SK-N-SH (cell line): ENCODE data around the gene MLIP. TPM values are rescaled to one million over a fixed set of nuclear protein-coding genes. Genes with fewer than 3 reads are reported as not detected.

Source experiments
- CTCF ChIA-PET: fragments of 300-600, 350-600 bp; formaldehyde crosslinking; extraction: SDS; loops from one replicate; lab custom pipeline; 2021; lab: Yijun Ruan, JAX
- POLR2A ChIA-PET: fragments of 350-600 bp; sonication (Branson Sonifier 250); formaldehyde crosslinking; extraction: SDS; loops from one replicate; lab custom pipeline; 2020; ENCODE audit warnings: antibody characterized with exemption, inconsistent platforms; lab: Yijun Ruan, JAX
- DNase-seq: peaks from one replicate; pipeline ENCODE4 v3.0.0; 2012
- H2AFZ ChIP-seq: fragments of 200-600 bp; sonication (generic); 2 replicates; pipeline ENCODE4 v1.8.1; 2016; ENCODE audit warnings: antibody characterized with exemption, mild to moderate bottlenecking, low read depth
- H3F3A ChIP-seq: fragments of 200-600 bp; sonication (generic); replicated peaks from 2 replicates; pipeline ENCODE3; 2016; ENCODE audit warnings: antibody characterized with exemption, mild to moderate bottlenecking; ENCODE audit not compliant: insufficient read depth
- H3K27ac ChIP-seq, 2 experiments: fragments of 200-500 bp in 1 of 2; fragments of 200-600 bp in 1 of 2; sonication (Bioruptor generic) in 1 of 2; sonication (generic), shearing (Covaris generic) in 1 of 2; 2 replicates each; pipeline versions ENCODE4 v1.5.1 to v1.6.1; 2014 to 2016; ENCODE audit warnings: low read depth in 2 of 2, inconsistent platforms in 1 of 2, low read length in 1 of 2, mild to moderate bottlenecking in 1 of 2, mixed read lengths in 1 of 2
- H3K27me3 ChIP-seq: fragments of 200-600 bp; sonication (generic), shearing (Covaris generic); 2 replicates; pipeline ENCODE4 v1.6.1; 2016; ENCODE audit warnings: mixed run types; ENCODE audit not compliant: insufficient read depth
- H3K36me3 ChIP-seq, 2 experiments: fragments of 200-500 bp in 1 of 2; fragments of 200-600 bp in 1 of 2; sonication (Bioruptor generic) in 1 of 2; sonication (generic) in 1 of 2; replicated peaks in 1 of 2; 2 replicates each; pipeline versions ENCODE3 to v1.5.1; 2014 to 2016; ENCODE audit warnings: low read length in 1 of 2, mild to moderate bottlenecking in 1 of 2; ENCODE audit not compliant: insufficient read depth in 2 of 2, control insufficient read depth in 1 of 2
- H3K4me1 ChIP-seq, 2 experiments: fragments of 200-500 bp in 1 of 2; fragments of 200-600 bp in 1 of 2; sonication (Bioruptor generic) in 1 of 2; sonication (generic), shearing (Covaris generic) in 1 of 2; 2 replicates each; pipeline versions ENCODE4 v1.5.1 to v1.6.1; 2014 to 2016; ENCODE audit warnings: low read depth in 1 of 2, low read length in 1 of 2, mixed run types in 1 of 2; ENCODE audit not compliant: insufficient read depth in 2 of 2, control insufficient read depth in 1 of 2
- H3K4me2 ChIP-seq: fragments of 200-600 bp; sonication (generic), shearing (Covaris generic); 2 replicates; pipeline ENCODE4 v1.6.1; 2017; ENCODE audit warnings: mixed run types
- H3K4me3 ChIP-seq, 2 experiments: fragments of 200-500 bp in 1 of 2; fragments of 200-600 bp in 1 of 2; sonication (Bioruptor generic) in 1 of 2; sonication (generic), shearing (Covaris generic) in 1 of 2; 2 replicates each; pipeline versions ENCODE4 v1.5.1 to v1.8.1; 2014 to 2016; ENCODE audit warnings: low read depth in 2 of 2, inconsistent platforms in 1 of 2, low read length in 1 of 2, mild to moderate bottlenecking in 1 of 2, mixed read lengths in 1 of 2, moderate library complexity in 1 of 2
- H3K79me2 ChIP-seq: fragments of 200-600 bp; sonication (generic); 2 replicates; pipeline ENCODE4 v1.8.1; 2017; ENCODE audit warnings: mild to moderate bottlenecking; ENCODE audit not compliant: insufficient read depth
- H3K9ac ChIP-seq: fragments of 200-600 bp; sonication (generic); 2 replicates; pipeline ENCODE4 v1.6.1; 2017; ENCODE audit warnings: mixed run types
- H3K9me2 ChIP-seq: fragments of 200-600 bp; sonication (generic); 2 replicates; pipeline ENCODE4 v1.6.1; 2017; ENCODE audit warnings: mixed run types
- H3K9me3 ChIP-seq: fragments of 200-600 bp; sonication (generic); 2 replicates; pipeline ENCODE4 v1.6.1; 2017; ENCODE audit warnings: mixed run types, mild to moderate bottlenecking, moderate library complexity
- H4K20me1 ChIP-seq: fragments of 200-600 bp; sonication (generic); 2 replicates; pipeline ENCODE4 v1.6.1; 2017; ENCODE audit warnings: mild to moderate bottlenecking, mixed run types; ENCODE audit not compliant: insufficient read depth
- FOXM1 ChIP-seq: IDR thresholded peaks from 2 replicates; pipeline ENCODE4 v1.4.0; 2012; ENCODE audit warnings: low read depth, mild to moderate bottlenecking
- MEF2A ChIP-seq: IDR thresholded peaks from 2 replicates; pipeline ENCODE4 v1.4.0; 2012; ENCODE audit warnings: low read depth, borderline replicate concordance
- MXI1 ChIP-seq: IDR thresholded peaks from 2 replicates; pipeline ENCODE4 v1.6.1; 2012; ENCODE audit warnings: mild to moderate bottlenecking, low read depth, low read length, improper control_type of control experiment
- NFIC ChIP-seq: IDR thresholded peaks from 2 replicates; pipeline ENCODE4 v1.4.0; 2012; ENCODE audit warnings: borderline replicate concordance
- NRF1 ChIP-seq: IDR thresholded peaks from 2 replicates; pipeline ENCODE4 v1.6.1; 2012; ENCODE audit warnings: low read depth, mild to moderate bottlenecking, low read length
- POLR2AphosphoS5 ChIP-seq: IDR thresholded peaks from 2 replicates; pipeline ENCODE4 v1.6.1; 2012; ENCODE audit warnings: low read depth, low read length
- RAD21 ChIP-seq: IDR thresholded peaks from 2 replicates; pipeline ENCODE4 v1.6.1; 2012; ENCODE audit warnings: mild to moderate bottlenecking, low read length
- RCOR1 ChIP-seq: fragments of 150-350 bp; IDR thresholded peaks from 2 replicates; pipeline ENCODE4 v1.6.1; 2017; ENCODE audit warnings: antibody characterized with exemption, low read length
- SIN3A ChIP-seq: IDR thresholded peaks from 2 replicates; pipeline ENCODE4 v1.6.1; 2012; ENCODE audit warnings: low read depth, mild to moderate bottlenecking, low read length, moderate library complexity, borderline replicate concordance
- TCF12 ChIP-seq: IDR thresholded peaks from 2 replicates; pipeline ENCODE4 v1.4.0; 2012
- TEAD4 ChIP-seq: IDR thresholded peaks from 2 replicates; pipeline ENCODE4 v1.4.0; 2012; ENCODE audit warnings: mild to moderate bottlenecking, borderline replicate concordance; ENCODE audit not compliant: insufficient read depth
- WGBS: methylation state at CpG from one replicate; pipeline ENCODE4 v1.1.6; 2017; ENCODE audit warnings: low lambda C conversion rate; 5-methylcytosine and 5-hydroxymethylcytosine counted together
- polyA plus RNA-seq, 3 experiments: library from polyadenylated mRNA; depleted of rRNA; stranded (reverse); fragments of >200 nt; gene quantifications; 2 replicates each; pipeline ENCODE4 v1.2.3, GENCODE V29; 2012
- TF ChIP-seq, protein P1 (sequence below): IDR thresholded peaks from 2 replicates; pipeline ENCODE4; 2012
- TF ChIP-seq, protein P2 (sequence below): IDR thresholded peaks from 2 replicates; pipeline ENCODE4 v1.4.0; 2012; ENCODE audit warnings: low read depth
- TF ChIP-seq, protein P3 (sequence below): fragments of 150-350 bp; IDR thresholded peaks from 2 replicates; pipeline ENCODE4 v1.6.1; 2016; ENCODE audit warnings: mild to moderate bottlenecking, low read depth, low read length
- TF ChIP-seq, protein P4 (sequence below): IDR thresholded peaks from 2 replicates; pipeline ENCODE4 v1.4.0; 2012; ENCODE audit warnings: low read depth, borderline replicate concordance

Gene MLIP
- polyA plus RNA-seq, 1 of the 3 experiments (the other 2 are of a cell fraction), result not detected

DNA sequence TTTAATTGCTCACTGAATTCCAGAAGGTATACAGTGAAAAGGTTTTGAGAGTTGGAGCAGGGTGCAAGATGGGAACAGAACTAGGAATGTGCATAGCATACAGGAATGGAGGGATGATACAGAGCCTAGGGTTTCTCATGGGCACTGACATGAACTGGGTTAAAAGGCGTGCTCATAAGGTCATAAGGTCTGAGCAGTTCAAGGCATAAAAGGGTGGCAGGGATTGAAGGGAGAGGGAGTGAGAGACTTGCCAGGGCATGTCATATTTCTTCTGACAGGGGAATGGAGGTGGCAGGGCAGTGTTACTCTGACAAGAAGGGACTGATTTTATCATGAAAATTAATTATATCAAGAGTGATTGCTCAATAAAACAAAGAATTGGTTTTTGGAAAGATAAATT lies 4.7 kb downstream of the MLIP start:
- no peaks in the 10 kb centered on the region for H3F3A ChIP-seq
- no peaks in the 10 kb centered on the region for H3K9me3 ChIP-seq
- ChIA-PET CTCF (interaction anchor here (0.5 kb wide), 1 partner anchor 24 kb away, joined by 3 read pairs; no protein-coding TSS in a partner anchor), POLR2A (no interaction called here)
- no peaks in the 10 kb centered on the region for H3K9me2 ChIP-seq
- no peaks in the 10 kb centered on the region; a peak in 2 of 4 replicates for H3K4me1 ChIP-seq
- H3K4me3 ChIP-seq, result no peak overlapping the region
- H4K20me1 ChIP-seq, result no peaks in the 10 kb centered on the region
- H2AFZ ChIP-seq, result no peak overlapping the region
- 0% methylated on average over 1 of the region's 1 CpG for WGBS
- H3K79me2 ChIP-seq, result no peaks in the 10 kb centered on the region
- no peak for DNase-seq
- peaks cover 8% of the 10 kb centered on the region; the same call in 1 of the 2 replicates for H3K27me3 ChIP-seq
- no peak overlapping the region for H3K9ac ChIP-seq
- no peak for TF ChIP-seq SIN3A
- TF ChIP-seq RAD21, result no peak
- TF ChIP-seq POLR2AphosphoS5, result no peak
- H3K4me2 ChIP-seq, result no peak overlapping the region
- H3K27ac ChIP-seq, result no peak overlapping the region
- no peaks in the 10 kb centered on the region for H3K36me3 ChIP-seq

DNA sequence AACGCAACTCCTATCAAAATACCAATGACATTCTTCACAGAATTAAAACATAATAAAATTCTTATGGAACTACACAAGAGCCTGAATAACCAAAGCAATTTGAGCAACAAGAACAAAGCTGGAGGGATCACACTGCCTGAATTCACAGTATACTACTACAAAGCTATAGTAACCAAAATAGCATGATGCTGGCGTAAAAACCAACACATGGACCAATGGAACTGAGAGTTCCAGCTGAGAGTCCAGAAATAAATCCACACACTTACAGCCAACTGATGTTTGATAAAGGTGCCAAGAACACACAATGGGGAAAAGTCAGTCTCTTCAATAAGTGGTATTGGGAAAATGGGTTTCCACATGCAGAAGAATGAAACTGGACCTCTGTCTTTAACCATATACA lies 6.9 kb downstream of the MLIP start:
- Histone ChIP-seq H3K4me2 (no peak overlapping the region), H3K9me2 (no peaks in the 10 kb centered on the region)
- POLR2A ChIA-PET, result no interaction called here

DNA sequence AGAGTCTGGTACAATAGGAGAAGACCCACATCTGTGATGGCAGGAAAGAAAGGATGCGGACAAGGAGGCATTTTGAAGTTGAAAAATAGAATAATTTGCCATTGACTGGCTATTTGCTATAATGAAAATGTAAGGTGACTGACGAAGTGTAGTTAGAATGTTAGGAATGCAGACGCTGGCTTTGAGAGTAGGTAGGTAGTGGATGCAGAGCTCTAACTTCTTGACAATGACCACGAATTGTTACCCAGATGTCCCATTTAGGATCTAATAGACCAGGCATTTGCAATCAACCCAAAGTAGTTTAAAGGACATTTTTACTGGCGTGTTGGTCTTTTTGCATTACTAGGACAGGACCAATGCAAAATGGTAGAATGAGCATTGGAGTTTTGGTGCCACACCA lies 14.2 kb downstream of the MLIP start:
- H3K4me1 ChIP-seq, result no peaks in the 10 kb centered on the region
- H3K79me2 ChIP-seq, result no peaks in the 10 kb centered on the region
- ChIA-PET POLR2A (no interaction called here), CTCF (no interaction called here)
- H3K27me3 ChIP-seq, result no peaks in the 10 kb centered on the region
- no peaks in the 10 kb centered on the region for H3K9me3 ChIP-seq
- no peak overlapping the region for H3K4me3 ChIP-seq
- no peaks in the 10 kb centered on the region for H4K20me1 ChIP-seq
- H2AFZ ChIP-seq, result no peak overlapping the region
- no peaks in the 10 kb centered on the region for H3K9me2 ChIP-seq
- H3K27ac ChIP-seq, result no peak overlapping the region
- no peak overlapping the region for H3K4me2 ChIP-seq
- TF ChIP-seq, protein P1, sequence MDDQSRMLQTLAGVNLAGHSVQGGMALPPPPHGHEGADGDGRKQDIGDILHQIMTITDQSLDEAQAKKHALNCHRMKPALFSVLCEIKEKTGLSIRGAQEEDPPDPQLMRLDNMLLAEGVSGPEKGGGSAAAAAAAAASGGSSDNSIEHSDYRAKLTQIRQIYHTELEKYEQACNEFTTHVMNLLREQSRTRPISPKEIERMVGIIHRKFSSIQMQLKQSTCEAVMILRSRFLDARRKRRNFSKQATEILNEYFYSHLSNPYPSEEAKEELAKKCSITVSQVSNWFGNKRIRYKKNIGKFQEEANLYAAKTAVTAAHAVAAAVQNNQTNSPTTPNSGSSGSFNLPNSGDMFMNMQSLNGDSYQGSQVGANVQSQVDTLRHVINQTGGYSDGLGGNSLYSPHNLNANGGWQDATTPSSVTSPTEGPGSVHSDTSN, result no peak
- TF ChIP-seq FOXM1, result no peak
- no peak for TF ChIP-seq MXI1
- TF ChIP-seq TEAD4, result no peak
- no peak for TF ChIP-seq TCF12
- no peak for TF ChIP-seq RCOR1
- no peak for TF ChIP-seq NRF1
- TF ChIP-seq, protein P2, sequence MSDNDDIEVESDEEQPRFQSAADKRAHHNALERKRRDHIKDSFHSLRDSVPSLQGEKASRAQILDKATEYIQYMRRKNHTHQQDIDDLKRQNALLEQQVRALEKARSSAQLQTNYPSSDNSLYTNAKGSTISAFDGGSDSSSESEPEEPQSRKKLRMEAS, result no peak
- no peak for TF ChIP-seq MEF2A
- TF ChIP-seq, all 33 proteins: peak for 0
- no peak overlapping the region for H3K9ac ChIP-seq
- H3K36me3 ChIP-seq, result no peaks in the 10 kb centered on the region
- WGBS, result 5% methylated on average over 5 of the region's 5 CpGs
- no peaks in the 10 kb centered on the region for H3F3A ChIP-seq
- DNase-seq, result no peak

More for the DNA sequence above, 6.9 kb downstream of the MLIP start:
- Histone ChIP-seq H3K9me3 (no peaks in the 10 kb centered on the region), H3K79me2 (no peaks in the 10 kb centered on the region), H4K20me1 (no peaks in the 10 kb centered on the region), H3K4me3 (no peak overlapping the region), H2AFZ (no peak overlapping the region), H3F3A (no peaks in the 10 kb centered on the region), H3K27me3 (no peaks in the 10 kb centered on the region), H3K4me1 (no peaks in the 10 kb centered on the region), H3K27ac (no peak overlapping the region), H3K9ac (no peak overlapping the region), H3K36me3 (no peaks in the 10 kb centered on the region)
- CTCF ChIA-PET, result no interaction called here
- DNase-seq, result no peak
- TF ChIP-seq, protein P3, sequence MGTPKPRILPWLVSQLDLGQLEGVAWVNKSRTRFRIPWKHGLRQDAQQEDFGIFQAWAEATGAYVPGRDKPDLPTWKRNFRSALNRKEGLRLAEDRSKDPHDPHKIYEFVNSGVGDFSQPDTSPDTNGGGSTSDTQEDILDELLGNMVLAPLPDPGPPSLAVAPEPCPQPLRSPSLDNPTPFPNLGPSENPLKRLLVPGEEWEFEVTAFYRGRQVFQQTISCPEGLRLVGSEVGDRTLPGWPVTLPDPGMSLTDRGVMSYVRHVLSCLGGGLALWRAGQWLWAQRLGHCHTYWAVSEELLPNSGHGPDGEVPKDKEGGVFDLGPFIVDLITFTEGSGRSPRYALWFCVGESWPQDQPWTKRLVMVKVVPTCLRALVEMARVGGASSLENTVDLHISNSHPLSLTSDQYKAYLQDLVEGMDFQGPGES, result no peak
- TF ChIP-seq RCOR1, result no peak
- no peak for TF ChIP-seq NFIC
- TF ChIP-seq, protein P4, sequence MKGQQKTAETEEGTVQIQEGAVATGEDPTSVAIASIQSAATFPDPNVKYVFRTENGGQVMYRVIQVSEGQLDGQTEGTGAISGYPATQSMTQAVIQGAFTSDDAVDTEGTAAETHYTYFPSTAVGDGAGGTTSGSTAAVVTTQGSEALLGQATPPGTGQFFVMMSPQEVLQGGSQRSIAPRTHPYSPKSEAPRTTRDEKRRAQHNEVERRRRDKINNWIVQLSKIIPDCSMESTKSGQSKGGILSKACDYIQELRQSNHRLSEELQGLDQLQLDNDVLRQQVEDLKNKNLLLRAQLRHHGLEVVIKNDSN, result no peak
- WGBS, result 17% methylated on average over 2 of the region's 2 CpGs
